Activated CD4-positive, alpha-beta T cell treated with anti-CD3 and anti-CD28 coated beads, Interleukin-10, Interleukin-2, amounts not matched to agents 100 ng/mL and 50 ng/mL, durations not matched to agents 16 hours and 8 hours (primary cell): ENCODE data around the gene CNIH3.
A peak's percentile ranks its signal among the peaks of the same experiment; 100 is the strongest.
"Not testable (repeated sequence)": the region's sequence is repeated elsewhere in the genome, so short reads cannot be mapped to it uniquely, and the experiment has no call there.

Source experiments
- DNase-seq: peaks from one replicate; pipeline ENCODE4 v3.0.0-alpha.2; 2020

Gene CNIH3

DNA sequence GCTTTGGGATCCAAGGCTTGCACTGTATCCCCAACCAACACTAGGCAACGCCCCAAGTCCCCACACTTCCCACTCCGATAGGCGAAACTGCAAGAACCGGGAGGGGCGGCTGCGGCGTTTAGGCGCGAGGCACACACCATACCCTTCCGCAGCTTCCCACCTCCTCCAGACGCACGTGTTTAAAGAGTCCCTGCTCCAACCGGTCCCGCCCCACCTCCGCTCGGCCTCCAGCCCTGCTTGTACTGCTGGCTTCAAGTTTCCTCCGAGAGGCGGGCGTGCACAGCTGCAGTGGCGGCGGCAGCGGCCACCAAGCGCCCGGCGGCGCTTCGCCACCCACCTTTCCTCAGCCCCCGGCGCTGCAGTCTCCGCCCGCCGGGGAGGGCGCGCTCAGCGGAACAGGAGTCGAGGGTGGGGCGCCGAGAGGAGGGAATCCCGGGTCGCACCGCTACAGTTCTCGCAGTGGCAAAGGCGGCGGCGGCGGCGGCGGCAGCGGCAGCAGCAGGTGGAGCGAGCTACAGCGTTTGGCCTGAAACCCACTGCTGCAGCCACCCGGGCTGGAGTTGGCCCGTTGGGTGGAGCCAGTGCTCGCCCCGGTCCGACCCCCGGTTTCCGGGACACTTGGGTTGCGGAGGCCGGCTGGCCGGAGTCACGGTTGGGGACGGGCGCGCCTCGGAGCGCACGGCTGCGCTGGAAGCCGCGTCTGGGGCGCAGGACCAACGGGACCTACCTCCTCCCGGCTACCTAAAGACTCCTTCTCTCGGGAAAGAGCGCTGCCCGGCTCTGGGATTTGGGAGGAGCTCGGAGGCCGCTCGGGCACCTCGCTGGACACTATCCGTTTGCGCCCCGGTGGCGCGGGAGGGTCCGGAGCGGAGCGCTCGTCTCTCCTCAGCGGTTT lies at the start of gene CNIH3:
Gene CNIH3, plus strand, starts transcription at position 457 of the 895 bp plus-strand sequence. CDS start 858 bp downstream, outside the sequence.
- DNase-seq, result peak; percentile 16

DNA sequence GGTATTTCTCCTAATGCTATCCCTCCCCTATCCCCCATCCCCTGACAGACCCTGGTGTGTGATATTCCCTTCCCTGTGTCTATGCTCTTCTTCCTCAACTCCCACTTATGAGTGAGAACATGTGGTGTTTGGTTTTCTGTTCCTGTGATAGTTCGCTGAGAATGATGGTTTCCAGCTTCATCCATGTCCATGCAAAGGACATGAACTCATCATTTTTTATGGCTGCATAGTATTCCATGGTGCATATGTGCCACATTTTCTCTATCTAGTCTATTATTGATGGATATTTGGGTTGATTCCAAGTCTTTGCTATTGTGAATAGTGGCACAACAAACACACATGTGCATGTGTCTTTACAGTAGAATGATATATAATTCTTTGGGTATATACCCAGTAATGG lies 49.6 kb upstream of the CNIH3 start:
- DNase-seq, result not testable (repeated sequence)

DNA sequence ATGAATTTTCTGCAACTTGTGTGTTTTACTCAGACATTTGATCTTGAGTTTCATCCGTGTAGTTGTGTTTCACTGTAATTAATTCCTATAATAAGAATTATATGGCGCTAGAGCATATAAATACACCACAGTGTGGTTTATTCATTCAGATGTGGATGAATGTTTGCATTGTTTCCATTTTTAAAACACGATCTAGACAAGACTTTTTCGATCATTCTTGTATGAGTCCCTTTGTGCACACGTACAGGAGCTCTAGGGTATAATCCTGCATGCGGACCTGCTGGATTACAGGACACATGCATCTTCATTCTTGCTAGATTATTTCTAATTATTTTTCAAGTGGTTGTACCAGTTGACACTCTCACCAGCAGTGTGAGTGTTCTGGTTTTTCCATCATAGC lies 46.8 kb upstream of the CNIH3 start:
- DNase-seq, result no peak

DNA sequence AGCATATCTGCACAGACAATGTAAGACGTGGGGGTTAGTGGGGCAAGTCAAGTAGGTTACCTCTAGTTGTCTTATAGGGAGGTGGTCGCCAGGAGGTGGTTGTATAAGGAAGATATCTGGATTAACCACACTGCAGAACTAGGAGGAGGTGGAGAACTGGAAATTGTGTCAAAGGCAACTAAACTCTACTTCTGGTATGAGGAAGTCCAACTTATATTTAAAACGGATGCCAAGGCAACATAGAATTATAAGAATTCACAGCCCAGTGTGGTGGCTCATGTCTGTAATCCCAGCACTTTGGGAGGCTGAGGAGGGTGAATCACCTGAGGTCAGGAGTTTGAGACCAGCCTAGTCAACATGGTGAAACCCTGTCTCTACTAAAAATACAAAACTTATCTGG lies 44.1 kb upstream of the CNIH3 start:
- DNase-seq, result not testable (repeated sequence)

DNA sequence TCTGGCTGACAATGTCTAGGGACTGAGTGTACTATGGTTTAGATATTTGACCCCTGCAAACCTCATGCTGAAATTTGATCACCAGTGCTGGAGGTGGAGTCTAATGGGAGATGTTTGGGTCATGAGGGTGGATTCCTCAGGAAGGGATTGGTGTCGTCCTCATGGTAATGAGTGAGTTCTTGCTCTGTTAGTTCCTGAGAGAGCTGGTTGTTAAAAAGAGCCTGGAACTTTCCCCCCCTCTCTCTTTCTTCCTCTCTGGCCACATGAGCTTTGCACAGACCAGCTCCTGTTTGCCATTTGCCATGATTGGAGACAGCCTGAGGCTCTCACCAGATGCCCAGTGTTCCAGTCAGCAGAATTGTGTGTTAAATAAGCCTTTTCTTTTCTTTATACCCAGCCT lies 36.6 kb upstream of the CNIH3 start:
- DNase-seq, result no peak

DNA sequence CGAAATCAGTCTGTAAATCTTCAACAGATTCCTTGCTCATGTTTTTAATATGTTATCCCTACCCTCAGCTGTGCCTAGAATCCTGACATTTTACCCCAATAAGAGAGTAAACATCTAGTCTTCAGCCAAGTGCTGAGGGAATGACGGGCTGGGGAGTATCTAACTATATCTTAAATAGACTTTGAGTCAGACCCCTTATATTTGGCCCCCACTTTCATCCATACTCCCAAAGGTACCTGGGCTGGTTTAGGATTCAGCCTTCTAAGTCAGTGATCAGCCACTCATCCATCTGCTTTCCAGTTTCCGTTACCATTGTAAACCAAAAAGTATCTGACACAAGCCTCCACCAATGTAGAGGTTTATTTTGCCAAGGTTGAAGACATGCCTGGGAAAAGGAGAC lies 36.1 kb upstream of the CNIH3 start:
- DNase-seq, result no peak

DNA sequence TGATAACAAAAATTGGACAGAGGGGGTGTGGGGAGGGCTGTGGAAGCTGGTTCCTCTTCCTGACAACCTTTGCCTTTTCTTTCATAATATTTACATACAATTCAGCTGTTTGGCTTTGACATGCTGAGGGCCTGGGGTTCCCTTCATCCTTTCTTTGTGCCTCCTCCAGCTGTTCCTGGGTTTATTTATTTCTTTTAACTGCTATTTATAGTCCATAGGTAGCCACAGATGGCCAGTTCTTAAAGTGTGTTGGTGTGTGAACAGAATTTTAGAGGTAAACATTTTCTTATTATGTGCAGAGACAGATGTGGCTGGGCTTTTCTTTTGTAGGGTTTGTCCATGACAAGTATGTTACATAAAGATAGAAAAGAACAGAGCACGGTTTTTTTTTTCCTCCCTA lies 34.1 kb upstream of the CNIH3 start:
- no peak for DNase-seq

DNA sequence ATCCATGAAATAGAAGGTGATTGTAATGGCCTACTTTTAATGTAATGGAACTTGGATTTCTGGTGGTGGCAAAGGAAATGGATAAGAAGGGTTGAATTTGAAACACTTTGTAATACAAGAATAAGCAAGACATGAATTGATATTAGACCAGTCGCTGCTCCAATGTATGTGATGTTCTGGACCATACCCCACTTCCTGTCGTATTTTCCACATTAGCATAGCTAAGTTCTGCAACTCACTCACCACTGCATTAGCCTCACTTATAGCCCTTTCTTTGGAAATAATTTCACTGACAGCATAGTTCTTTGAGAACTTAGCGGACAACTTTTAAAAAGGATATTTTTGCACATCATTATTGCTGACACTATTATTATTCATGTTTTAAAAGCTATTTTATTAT lies 32.3 kb upstream of the CNIH3 start:
- DNase-seq, result no peak

DNA sequence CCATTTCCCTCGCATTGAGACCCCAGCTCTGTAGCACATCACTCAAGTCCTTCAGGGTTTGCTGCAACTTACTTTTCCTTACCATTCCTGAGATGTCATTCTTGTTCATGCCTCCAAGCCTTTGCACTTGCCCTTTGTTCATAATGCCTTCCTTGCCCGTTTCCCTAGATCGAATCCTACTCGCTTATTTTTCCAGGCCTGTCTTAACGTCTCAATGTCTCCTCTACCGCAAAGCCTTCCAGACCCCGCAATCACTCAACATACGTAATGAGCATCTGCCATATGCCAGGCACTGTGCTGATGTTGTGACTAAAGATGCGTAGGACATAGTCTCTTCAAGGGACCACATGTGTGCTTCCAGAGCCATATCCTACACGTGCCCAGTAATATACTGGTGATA lies 31.1 kb upstream of the CNIH3 start:
- DNase-seq, result no peak

DNA sequence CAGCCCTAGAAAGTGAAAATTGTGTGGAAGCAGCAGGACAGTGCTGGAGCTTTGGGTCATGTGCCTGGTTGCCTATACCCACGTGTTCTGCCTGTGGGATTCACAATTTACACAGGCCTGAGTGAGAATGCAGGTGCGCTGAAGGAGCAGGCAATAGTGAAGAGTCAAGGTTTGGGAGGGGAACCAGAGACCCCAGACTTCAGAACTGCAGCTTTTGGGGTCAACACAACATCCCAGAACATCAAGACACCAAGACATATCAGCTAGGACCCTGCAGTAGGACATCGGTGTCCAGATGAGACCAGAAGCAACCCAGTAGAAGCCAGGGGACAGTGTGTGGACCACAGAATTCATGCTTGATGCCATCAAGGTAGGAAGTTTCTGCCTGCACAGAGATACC lies 29.1 kb upstream of the CNIH3 start:
- no peak for DNase-seq

DNA sequence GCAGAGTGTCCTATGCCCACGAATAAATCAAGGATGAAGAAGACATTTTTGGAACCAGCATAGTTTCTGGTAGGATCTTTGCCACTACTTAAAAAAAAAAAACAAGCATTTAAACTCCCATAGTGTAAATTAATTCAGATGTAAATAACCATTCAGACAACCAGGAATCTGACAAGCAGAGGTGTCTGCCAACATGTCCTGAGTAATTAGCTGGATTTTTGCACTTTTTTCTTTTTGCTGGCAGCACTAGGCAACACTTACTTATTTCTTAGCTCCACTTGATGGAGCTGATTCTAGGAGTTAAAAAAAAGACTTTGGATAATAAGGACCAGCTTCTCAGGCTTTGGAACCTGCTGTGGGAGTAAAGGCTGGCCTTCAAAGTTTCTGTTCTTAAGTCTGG lies 27.6 kb upstream of the CNIH3 start:
- DNase-seq, result no peak

DNA sequence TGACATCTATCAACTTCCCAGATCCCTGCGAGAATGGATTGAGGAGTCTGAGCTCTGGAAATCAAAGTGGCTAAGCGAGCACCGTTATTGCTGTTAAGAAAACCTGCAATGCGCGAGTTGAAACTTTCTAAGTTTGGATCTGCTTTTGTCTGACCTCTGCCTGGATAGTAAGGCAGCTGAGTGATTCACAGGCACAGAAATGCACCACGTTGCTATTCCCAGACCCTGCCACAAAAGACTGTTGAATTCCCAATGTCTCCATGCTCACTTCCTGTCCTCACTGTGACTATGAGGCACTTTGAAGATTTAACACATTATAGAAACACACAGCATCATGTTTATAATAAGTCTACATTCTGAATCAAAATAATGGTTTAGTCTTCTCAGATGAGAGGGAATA lies 27.1 kb upstream of the CNIH3 start:
- DNase-seq, result no peak

DNA sequence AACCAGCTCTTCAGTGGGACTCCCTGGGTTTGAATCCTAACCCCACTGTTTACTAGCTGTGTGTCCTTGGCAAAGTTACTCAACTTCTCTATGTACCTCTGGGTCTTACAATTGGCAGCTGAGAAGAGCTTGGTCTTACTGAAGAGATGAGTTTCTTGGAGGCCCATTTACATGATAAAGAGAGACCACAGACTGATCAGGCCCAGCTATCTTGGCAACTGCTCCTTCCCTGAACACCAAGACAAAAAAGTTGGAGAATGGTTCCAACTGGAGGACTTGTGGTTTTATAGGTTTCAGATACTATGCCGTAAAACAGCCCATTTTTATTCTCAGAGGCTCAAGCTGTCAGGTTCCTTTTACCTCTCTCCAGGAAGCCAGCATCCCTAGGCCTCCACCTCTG lies 24.8 kb upstream of the CNIH3 start:
- DNase-seq, result no peak

DNA sequence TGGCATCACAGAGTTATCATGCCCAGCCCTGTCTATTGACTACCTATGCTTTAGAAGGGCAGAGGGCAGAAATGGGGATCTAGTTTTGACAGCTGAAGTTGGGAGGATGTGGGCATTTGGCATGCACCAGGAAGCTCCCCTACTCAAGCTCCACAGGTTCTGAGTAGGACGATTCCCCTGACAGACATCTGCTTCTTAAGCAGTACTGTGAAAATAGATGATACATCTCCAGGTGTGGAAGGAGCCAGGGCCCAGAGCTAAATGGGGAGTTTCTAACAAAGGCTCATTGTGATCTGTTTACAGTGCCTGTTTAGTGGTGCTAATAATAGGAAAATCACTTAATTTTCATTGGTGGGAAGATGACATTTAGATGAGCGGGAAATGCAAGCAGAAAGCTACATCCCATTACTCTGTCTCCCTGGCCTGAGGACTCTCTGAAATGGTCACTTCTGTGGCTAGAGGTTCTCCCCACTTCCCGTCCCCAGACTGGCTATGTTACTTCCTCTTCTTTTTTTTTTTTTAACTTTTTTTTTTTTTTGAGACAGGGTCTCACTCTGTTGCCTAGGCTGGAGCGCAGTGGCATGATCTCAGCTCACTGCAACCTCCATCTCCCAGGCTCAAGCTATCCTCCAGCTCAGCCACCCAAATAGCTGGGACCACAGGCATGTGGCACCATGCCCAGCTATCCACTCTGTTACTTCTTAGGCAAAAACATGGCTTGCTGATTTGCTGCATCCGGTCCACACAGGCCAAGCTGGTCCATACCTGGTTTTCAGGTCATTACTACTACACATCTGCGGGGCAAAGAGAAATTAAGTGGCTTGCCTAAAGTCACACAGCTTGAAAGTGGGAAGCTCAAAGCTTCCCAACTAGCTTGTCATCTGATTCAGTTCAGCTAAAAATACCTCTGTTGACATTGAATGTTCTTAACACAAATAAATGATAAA lies 23.2 kb upstream of the CNIH3 start:
- no peak for DNase-seq

DNA sequence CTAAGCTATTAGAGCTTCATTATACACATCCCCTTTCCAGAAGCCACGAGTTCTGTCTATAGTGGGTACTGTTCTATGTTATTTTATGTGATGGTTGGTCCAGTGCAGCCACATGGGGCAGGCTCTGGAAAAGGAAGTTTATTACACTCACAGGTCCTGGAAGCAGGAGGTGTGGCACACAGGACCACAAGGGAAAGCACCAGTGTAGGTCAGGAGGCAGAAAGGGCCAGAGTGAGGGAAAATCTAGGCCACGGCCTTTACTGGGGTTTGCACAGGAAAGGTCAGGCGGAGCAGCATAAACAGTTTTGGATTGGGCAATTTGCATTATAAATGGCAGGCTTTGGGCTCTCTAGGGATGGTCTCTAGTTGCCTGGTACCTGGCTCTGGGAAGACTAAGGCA lies 21.8 kb upstream of the CNIH3 start:
- no peak for DNase-seq

DNA sequence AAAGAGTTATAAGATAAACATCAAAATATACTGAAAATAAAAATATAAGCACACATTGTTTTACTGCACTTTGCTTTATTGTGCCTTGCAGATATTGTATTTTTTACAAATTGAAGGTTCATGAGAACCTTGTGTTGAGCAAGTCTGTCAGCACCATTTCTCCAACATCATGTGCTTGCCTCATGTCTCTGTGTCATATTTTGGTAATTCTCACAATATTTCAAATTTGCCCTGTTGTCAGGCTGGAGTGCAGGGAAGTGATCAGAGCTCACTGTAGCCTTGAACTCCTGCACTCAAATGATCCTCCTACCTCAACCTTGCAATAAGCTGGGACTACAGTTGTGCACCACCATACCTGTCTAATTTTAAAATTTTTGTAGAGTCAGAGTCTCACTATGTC lies 21.3 kb upstream of the CNIH3 start:
- DNase-seq, result no peak

DNA sequence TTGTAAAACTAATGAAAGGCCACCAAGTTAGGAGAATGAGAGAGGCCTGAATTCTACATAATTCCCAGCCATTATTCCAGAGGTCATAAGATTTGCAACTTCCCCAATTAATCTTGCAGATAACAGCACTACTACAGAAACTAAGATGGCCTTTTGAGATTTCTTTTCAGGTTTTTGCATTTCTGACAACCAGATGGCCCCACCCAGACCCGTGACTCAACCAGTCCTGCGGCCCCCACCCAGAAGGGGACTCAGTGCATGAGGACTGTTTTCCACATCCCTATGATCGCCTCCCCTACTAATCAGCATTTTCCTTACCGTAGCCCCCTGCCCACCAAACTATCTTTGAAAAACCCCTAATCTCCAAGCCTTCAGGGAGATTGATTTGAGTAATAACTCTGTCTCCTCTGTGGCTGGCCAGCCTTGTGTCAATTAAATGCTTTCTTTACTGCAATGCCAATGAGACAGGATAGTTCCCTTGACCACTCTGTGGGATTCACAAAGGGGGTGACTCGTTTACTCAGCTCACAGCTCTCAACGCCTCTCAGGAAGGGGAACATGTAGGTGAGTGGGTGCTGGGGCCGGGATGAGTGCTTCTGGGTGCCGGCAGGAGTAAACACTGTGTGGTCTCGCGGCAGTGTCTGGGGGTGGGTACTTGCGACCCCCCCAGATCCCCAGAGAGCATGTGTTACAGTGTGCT lies 10.5 kb upstream of the CNIH3 start:
- no peak for DNase-seq

DNA sequence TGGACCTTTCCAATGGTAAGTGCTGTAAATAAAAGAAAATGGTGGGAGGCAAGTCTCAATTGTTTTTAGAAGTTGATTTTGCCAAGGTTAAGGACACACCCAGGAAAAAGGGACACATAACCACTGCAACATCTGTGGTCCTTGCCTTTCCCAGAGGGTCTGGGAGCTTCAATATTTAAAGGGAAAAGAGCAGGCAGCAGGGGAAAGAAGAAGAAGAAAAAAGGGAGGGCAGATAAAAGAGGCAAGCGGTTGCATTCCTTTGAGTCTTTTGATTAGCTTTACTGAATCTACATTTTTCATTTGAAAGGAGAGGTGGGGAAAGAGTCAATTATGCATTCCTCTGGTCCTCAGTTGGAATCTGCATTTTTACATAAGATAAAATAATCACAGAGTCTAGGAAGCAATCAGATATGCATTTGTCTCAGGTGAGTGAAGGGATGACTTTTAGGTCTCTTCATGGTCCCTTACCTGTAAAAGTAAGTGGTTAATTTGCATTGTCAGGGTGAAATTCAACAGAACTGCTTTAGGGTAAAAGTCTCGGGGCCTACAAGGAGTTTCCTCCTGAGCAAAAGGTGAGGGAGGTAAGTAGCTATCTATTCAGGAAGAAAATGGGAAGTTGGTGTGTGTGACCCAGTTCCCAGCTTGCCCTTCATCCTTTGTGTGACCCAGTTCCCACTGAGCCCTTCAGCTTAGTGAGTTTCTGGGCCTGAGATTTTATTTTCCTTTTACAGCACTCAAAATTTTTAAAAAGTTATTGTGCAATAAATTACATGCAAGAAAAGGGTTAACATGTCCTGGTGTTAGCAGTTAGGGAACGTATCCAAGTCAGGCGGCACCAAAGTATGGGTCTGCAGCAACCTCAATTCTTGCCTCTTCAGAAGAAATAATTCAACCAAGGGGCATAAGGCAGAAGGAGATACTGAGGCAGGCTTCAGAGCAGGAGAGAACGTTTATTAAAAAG lies 8.6 kb upstream of the CNIH3 start:
- no peak for DNase-seq

DNA sequence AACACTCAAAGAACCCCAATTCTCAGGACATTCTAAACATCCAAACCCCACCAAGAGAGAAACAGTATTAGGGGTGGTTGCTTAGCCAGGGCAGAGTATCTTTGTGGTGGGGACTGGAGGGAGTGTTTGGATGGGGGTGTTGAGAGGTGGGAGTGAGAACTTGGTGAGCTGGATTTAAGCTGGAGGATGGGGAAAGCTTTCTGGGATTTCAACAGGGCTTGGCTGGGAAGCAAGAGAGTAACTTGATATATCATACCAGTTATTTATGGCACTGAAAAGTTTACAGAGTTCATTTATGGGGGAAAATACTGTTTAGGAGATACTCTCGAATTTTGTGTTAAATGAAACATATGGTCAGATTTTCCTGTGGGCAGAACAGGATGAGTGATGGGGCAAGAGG lies 6.8 kb upstream of the CNIH3 start:
- DNase-seq, result no peak

DNA sequence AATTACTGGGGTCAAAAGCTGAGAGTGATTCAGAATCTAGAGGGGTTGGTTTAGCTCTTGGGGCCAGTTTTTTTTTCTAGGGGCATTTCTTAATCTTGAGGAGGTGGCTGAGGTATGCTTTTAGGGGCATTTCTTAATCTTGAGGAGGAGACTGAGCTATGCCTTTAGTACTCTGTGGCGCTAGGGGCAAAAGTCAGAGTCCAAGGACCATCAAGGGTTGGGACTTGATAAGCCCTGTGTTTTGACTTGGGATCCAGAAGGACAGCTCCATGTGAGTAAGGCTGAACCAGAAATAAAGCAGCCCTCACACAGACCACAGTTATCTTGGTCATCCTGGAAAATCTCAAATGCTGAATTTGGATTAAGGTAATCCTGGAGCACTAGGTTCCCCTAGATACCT lies 3.9 kb upstream of the CNIH3 start:
- DNase-seq, result no peak

DNA sequence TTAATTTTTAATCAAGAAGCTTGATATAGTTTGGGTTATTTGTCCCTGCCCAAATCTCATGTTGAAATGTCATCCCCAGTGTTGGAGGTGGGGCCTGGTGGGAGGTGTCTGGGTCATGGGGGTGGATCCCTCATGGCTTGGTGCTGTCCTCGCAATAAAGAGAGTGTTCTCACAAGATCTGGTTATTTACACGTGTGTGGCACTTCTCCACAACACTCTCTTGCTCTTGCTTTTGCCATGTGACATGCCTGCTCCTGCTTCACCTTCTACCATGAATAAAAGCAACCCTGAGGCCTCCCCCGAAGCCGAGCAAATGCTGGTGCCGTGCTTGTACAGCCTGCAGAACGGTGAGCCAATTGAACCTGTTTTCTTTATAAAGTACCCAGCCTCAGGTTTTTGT lies 2.6 kb upstream of the CNIH3 start:
- no peak for DNase-seq

DNA sequence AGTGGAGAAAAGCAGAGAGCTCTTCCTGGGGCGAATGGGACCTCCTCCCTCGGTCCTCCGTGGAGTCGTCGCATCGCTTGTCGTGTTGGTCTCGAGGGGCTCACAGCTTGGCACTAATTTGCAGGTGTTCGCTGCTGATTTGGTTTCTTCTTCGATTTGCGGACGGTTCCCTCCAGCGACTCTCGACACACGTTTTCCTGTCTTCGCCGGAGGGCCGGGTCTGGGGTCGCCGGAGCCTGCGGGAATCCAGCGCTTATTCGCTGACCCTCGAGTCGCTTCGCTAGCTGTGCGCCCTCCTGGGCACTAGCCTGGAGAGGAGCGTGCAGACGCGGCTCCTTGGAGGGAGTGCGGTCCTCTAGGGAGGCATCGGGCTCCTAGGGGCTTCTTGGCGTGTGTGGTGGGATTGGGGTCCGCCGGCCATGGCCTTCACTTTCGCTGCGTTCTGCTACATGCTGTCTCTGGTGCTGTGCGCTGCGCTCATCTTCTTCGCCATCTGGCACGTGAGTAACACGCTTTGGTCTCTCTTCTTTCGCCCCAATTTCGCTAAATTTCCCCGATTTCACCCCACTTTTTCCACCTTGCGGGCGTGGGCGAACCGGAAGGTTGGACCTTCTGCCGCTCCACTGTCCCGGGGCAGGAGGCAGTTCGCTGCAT lies 766 bp downstream of the CNIH3 start:
- no peak for DNase-seq
